ENCODE measurements around the gene EVA1A. TPM values are rescaled to one million over a fixed set of nuclear protein-coding genes. Genes with fewer than 3 reads are reported as not detected.

The EVA1A gene, protein sequence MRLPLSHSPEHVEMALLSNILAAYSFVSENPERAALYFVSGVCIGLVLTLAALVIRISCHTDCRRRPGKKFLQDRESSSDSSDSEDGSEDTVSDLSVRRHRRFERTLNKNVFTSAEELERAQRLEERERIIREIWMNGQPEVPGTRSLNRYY
- 138 and 184 TPM in 2 replicates for total RNA-seq

DNA sequence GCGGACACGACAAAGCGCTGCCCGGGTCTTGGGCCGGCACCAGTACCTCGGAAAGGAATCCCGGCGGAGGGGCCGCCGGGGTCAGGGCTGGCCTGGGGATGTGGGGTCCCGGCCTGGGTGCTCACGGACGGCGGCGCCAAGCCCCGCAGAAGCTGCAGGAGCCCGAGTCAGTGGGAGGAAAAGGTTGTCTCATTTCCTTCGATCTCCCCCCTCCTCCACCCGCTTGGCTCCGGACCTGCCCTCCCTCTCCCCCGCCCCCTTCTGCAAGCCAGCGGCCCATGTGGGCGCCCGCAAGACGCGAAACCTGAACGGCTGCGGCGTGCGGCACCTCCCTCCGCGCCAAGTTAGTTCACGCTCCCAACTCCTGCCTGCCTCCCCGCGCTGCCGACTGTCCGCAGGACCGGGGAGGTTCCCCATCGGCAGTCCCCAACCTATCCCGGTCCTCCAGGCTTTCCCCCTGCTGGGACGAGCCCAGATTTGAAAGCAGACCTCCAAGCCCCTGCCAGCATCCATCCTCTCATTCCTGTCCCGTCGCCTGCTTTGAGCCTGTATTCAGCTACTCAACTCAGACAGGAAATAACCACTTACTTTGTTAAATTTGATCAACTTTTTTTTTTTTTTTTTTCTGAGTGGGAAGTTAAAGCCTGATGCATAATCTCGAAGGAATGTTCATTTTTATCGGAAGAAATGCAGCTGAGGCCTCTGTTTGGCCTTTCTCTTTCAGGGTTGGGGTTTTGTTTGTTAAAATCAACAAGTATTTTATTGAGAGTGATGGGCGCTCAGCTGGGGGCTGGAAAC is at the start of gene EVA1A:
Gene EVA1A, minus strand, starts transcription at position 172 of the 798 bp plus-strand sequence. CDS start 42,799 bp downstream, outside the sequence.

Other genes starting within 250 kb of the EVA1A start
- 46.8 and 69.8 TPM in 2 replicates for gene MRPL19, start 85.8 kb upstream of the EVA1A start, total RNA-seq
- gene GCFC2, start 150.0 kb upstream of the EVA1A start, total RNA-seq: 16.9 and 17.9 TPM in 2 replicates